Osteoblast (primary cell): Measurements from ENCODE around the gene PRKCE. TPM values are rescaled to one million over a fixed set of nuclear protein-coding genes. Genes with fewer than 3 reads are reported as not detected.

Experiments used
- DNase-seq: peaks from one replicate; pipeline ENCODE4 v3.0.0; 2011; ENCODE audit warnings: low spot score, mixed read lengths; ENCODE audit not compliant: insufficient read length; ENCODE audit errors: missing footprints
- H2AFZ ChIP-seq: 2 replicates; pipeline ENCODE4 v1.6.0; 2011; ENCODE audit warnings: mild to moderate bottlenecking, low read length
- H3K27ac ChIP-seq: 2 replicates; pipeline ENCODE4 v1.5.1; 2011; ENCODE audit warnings: mild to moderate bottlenecking, low read depth, low read length, moderate library complexity
- H3K27me3 ChIP-seq: 2 replicates; pipeline ENCODE4 v1.6.0; 2012; ENCODE audit warnings: mild to moderate bottlenecking, control low read depth, inconsistent platforms, low read length, moderate library complexity; ENCODE audit not compliant: insufficient read depth
- H3K36me3 ChIP-seq: 2 replicates; pipeline ENCODE4 v1.5.1; 2011; ENCODE audit warnings: mild to moderate bottlenecking, low read length, control low read depth, moderate library complexity; ENCODE audit not compliant: insufficient read depth
- H3K4me1 ChIP-seq: 2 replicates; pipeline ENCODE4 v1.5.1; 2011; ENCODE audit warnings: mild to moderate bottlenecking, low read length, control low read depth, moderate library complexity; ENCODE audit not compliant: insufficient read depth
- H3K4me2 ChIP-seq: 2 replicates; pipeline ENCODE4 v1.6.0; 2011; ENCODE audit warnings: mild to moderate bottlenecking, low read length; ENCODE audit not compliant: insufficient read depth
- H3K4me3 ChIP-seq: fragments of 200-600 bp; sonication (generic); 3 replicates; pipeline ENCODE4 v1.5.1; 2012; ENCODE audit warnings: mild to moderate bottlenecking, low read length, inconsistent platforms; ENCODE audit not compliant: insufficient read depth
- H3K79me2 ChIP-seq: 2 replicates; pipeline ENCODE4 v1.6.0; 2012; ENCODE audit warnings: mild to moderate bottlenecking, low read length, control low read depth, inconsistent platforms; ENCODE audit not compliant: insufficient read depth
- H3K9me3 ChIP-seq: 2 replicates; pipeline ENCODE4 v1.5.1; 2011; ENCODE audit warnings: low read depth, low read length, control low read depth
- H4K20me1 ChIP-seq: 2 replicates; pipeline ENCODE4 v1.6.0; 2012; ENCODE audit warnings: mild to moderate bottlenecking, low read length, control low read depth; ENCODE audit not compliant: insufficient read depth
- CTCF ChIP-seq: IDR thresholded peaks from 2 replicates; pipeline ENCODE4 v1.5.1; 2011; ENCODE audit warnings: mild to moderate bottlenecking, low read depth, low read length, moderate library complexity; ENCODE audit errors: extremely low read depth
- total RNA-seq: library from RNA; depleted of rRNA; stranded (reverse); fragments of >200 nt; gene quantifications from 2 replicates; pipeline ENCODE4 v1.2.3, GENCODE V29; 2012

PRKCE gene
- total RNA-seq, 1 donor: 22.1 TPM

- TF ChIP-seq CTCF: peak; percentile 19
- no peak for DNase-seq
- Histone ChIP-seq H3K4me2 (no peak overlapping the region), H3K27me3 (no peaks in the 10 kb centered on the region), H3K79me2 (no peaks in the 10 kb centered on the region), H3K9me3 (no peaks in the 10 kb centered on the region), H4K20me1 (no peaks in the 10 kb centered on the region), H3K27ac (no peak overlapping the region), H3K4me1 (peaks cover 18% of the 10 kb centered on the region), H3K36me3 (no peaks in the 10 kb centered on the region), H2AFZ (no peak overlapping the region), H3K4me3 (no peak overlapping the region)
Measured at GRCh38 chr2:46184794-46185583, 533.5 kb downstream of the PRKCE start.

- H3K4me1 ChIP-seq: peaks cover 18% of the 10 kb centered on the region
- peak overlapping the region; percentile 94 for H2AFZ ChIP-seq
- H3K79me2 ChIP-seq: no peaks in the 10 kb centered on the region
- H3K27ac ChIP-seq: peak overlapping the region; percentile 95
- H3K4me3 ChIP-seq: peak overlapping the region; percentile 62
- peak overlapping the region; percentile 93 for H3K4me2 ChIP-seq
- DNase-seq: peak; percentile 80
- H4K20me1 ChIP-seq: no peaks in the 10 kb centered on the region
- no peaks in the 10 kb centered on the region for H3K36me3 ChIP-seq
- H3K27me3 ChIP-seq: no peaks in the 10 kb centered on the region
- TF ChIP-seq CTCF: no peak
- H3K9me3 ChIP-seq: no peaks in the 10 kb centered on the region
Measured at GRCh38 chr2:46187112-46187618, 535.7 kb downstream of the PRKCE start.

- DNase-seq: peak; percentile 43
- H3K36me3 ChIP-seq: no peaks in the 10 kb centered on the region
- no peaks in the 10 kb centered on the region for H3K79me2 ChIP-seq
- no peak for TF ChIP-seq CTCF
- H3K9me3 ChIP-seq: no peaks in the 10 kb centered on the region
- no peaks in the 10 kb centered on the region for H3K27me3 ChIP-seq
- no peak overlapping the region for H3K4me3 ChIP-seq
- H3K27ac ChIP-seq: peak overlapping the region; percentile 95
- no peaks in the 10 kb centered on the region for H4K20me1 ChIP-seq
- peaks cover 18% of the 10 kb centered on the region for H3K4me1 ChIP-seq
- H2AFZ ChIP-seq: peak overlapping the region; percentile 18
- H3K4me2 ChIP-seq: peak overlapping the region; percentile 93
Measured at GRCh38 chr2:46188041-46188716, 536.7 kb downstream of the PRKCE start.

GRCh38 chr2:46193356-46193755 is 541.9 kb downstream of the PRKCE start:
- H3K4me1 ChIP-seq: no peaks in the 10 kb centered on the region
- H2AFZ ChIP-seq: no peak overlapping the region
- no peak for TF ChIP-seq CTCF
- no peak overlapping the region for H3K4me3 ChIP-seq
- no peaks in the 10 kb centered on the region for H3K79me2 ChIP-seq
- no peak overlapping the region for H3K27ac ChIP-seq
- no peak for DNase-seq
- no peaks in the 10 kb centered on the region for H3K9me3 ChIP-seq
- H4K20me1 ChIP-seq: no peaks in the 10 kb centered on the region
- no peak overlapping the region for H3K4me2 ChIP-seq
- H3K27me3 ChIP-seq: no peaks in the 10 kb centered on the region
- no peaks in the 10 kb centered on the region for H3K36me3 ChIP-seq
